C4-2B (cell line): ENCODE results near the gene EDAR.

ENCODE experiments used
- H3K27ac ChIP-seq: fragments of 450-650 bp; 2 replicates; pipeline ENCODE4 v1.5.1; 2017
- CTCF ChIP-seq: fragments of 450-650 bp; conservative IDR thresholded peaks from 2 replicates; pipeline ENCODE4 v1.5.1; 2017; ENCODE audit warnings: mild to moderate bottlenecking
- ZFX ChIP-seq: fragments of 450-650 bp; IDR thresholded peaks from 2 replicates; pipeline ENCODE4 v1.6.1; 2017

EDAR gene

GRCh38 chr2:109028738-109029489, 39.9 kb upstream of the EDAR start:
- TF ChIP-seq CTCF = no peak
- no peak for TF ChIP-seq ZFX
- no peak overlapping the region for H3K27ac ChIP-seq

- TF ChIP-seq ZFX (no peak), CTCF (no peak)
- no peak overlapping the region for H3K27ac ChIP-seq
Measured at GRCh38 chr2:109028277-109028676, 39.3 kb upstream of the EDAR start.

GRCh38 chr2:109027702-109028101, 38.7 kb upstream of the EDAR start:
- no peak for TF ChIP-seq ZFX
- no peak for TF ChIP-seq CTCF
- H3K27ac ChIP-seq = no peak overlapping the region

- TF ChIP-seq CTCF (no peak), ZFX (no peak)
- H3K27ac ChIP-seq = no peak overlapping the region
Measured at GRCh38 chr2:109024477-109024876, 35.5 kb upstream of the EDAR start.

- TF ChIP-seq CTCF (no peak), ZFX (no peak)
- no peak overlapping the region for H3K27ac ChIP-seq
Measured at GRCh38 chr2:109021895-109022300, 32.9 kb upstream of the EDAR start.

GRCh38 chr2:109020217-109020637, 31.2 kb upstream of the EDAR start:
- TF ChIP-seq ZFX (no peak), CTCF (no peak)

GRCh38 chr2:109018452-109018851, 29.4 kb upstream of the EDAR start:
- TF ChIP-seq CTCF = no peak
- TF ChIP-seq ZFX = no peak
- no peak overlapping the region for H3K27ac ChIP-seq

More at GRCh38 chr2:109020217-109020637, 31.2 kb upstream of the EDAR start:
- no peak overlapping the region for H3K27ac ChIP-seq
